T-helper 2 cell treated with Interferon-gamma antibody and Interleukin-4, amounts not matched to agents 5 μg/mL and 100 μg/mL, for 36 hours (primary cell): ENCODE measurements around the gene PLIN1.

Experiments
- DNase-seq: peaks from one replicate; pipeline ENCODE4 v3.0.0; 2021; ENCODE audit warnings: low spot score
- H3K27ac Mint-ChIP-seq: one replicate; pipeline ENCODE4 v1.8.0; 2021; ENCODE audit warnings: mild to moderate bottlenecking, mixed read lengths
- H3K27me3 Mint-ChIP-seq: one replicate; pipeline ENCODE4 v1.8.0; 2021; ENCODE audit warnings: low read depth, mixed read lengths
- H3K36me3 Mint-ChIP-seq: one replicate; pipeline ENCODE4 v1.8.0; 2021; ENCODE audit warnings: low read depth, mixed read lengths
- H3K4me1 Mint-ChIP-seq: one replicate; pipeline ENCODE4 v1.8.0; 2021; ENCODE audit warnings: low read depth, mixed read lengths
- H3K4me3 Mint-ChIP-seq: one replicate; pipeline ENCODE4 v1.8.0; 2022; ENCODE audit warnings: mild to moderate bottlenecking, moderate library complexity, mixed read lengths
- H3K9me3 Mint-ChIP-seq: one replicate; pipeline ENCODE4 v1.8.0; 2021; ENCODE audit warnings: mixed read lengths

PLIN1 gene

GRCh38 chr15:89653578-89653977, 25.6 kb downstream of the PLIN1 start:
- H3K27ac Mint-ChIP-seq = no peak overlapping the region
- H3K36me3 Mint-ChIP-seq = no peaks in the 10 kb centered on the region
- no peak overlapping the region for H3K4me3 Mint-ChIP-seq
- DNase-seq = no peak
- H3K9me3 Mint-ChIP-seq = no peaks in the 10 kb centered on the region
- H3K27me3 Mint-ChIP-seq = peaks cover 36% of the 10 kb centered on the region
- H3K4me1 Mint-ChIP-seq = peaks cover 14% of the 10 kb centered on the region

- Mint-ChIP-seq H3K36me3 (no peaks in the 10 kb centered on the region), H3K4me1 (peaks cover 14% of the 10 kb centered on the region), H3K27ac (no peak overlapping the region), H3K27me3 (peaks cover 35% of the 10 kb centered on the region), H3K4me3 (no peak overlapping the region), H3K9me3 (no peaks in the 10 kb centered on the region)
- no peak for DNase-seq
Observed at GRCh38 chr15:89652666-89653065, 26.5 kb downstream of the PLIN1 start.

GRCh38 chr15:89652131-89652530, 27.0 kb downstream of the PLIN1 start:
- no peak overlapping the region for H3K27ac Mint-ChIP-seq
- H3K27me3 Mint-ChIP-seq = peaks cover 31% of the 10 kb centered on the region
- no peaks in the 10 kb centered on the region for H3K36me3 Mint-ChIP-seq
- H3K4me1 Mint-ChIP-seq = peaks cover 15% of the 10 kb centered on the region
- no peaks in the 10 kb centered on the region for H3K9me3 Mint-ChIP-seq
- no peak overlapping the region for H3K4me3 Mint-ChIP-seq
- DNase-seq = no peak

- no peak overlapping the region for H3K27ac Mint-ChIP-seq
- no peaks in the 10 kb centered on the region for H3K9me3 Mint-ChIP-seq
- H3K27me3 Mint-ChIP-seq = peaks cover 15% of the 10 kb centered on the region
- no peak overlapping the region for H3K4me3 Mint-ChIP-seq
- no peaks in the 10 kb centered on the region for H3K36me3 Mint-ChIP-seq
- DNase-seq = no peak
- peaks cover 8% of the 10 kb centered on the region for H3K4me1 Mint-ChIP-seq
Observed at GRCh38 chr15:89649716-89650115, 29.5 kb downstream of the PLIN1 start.

- Mint-ChIP-seq H3K4me3 (no peak overlapping the region), H3K27me3 (peaks cover 9% of the 10 kb centered on the region), H3K9me3 (no peaks in the 10 kb centered on the region), H3K36me3 (no peaks in the 10 kb centered on the region), H3K4me1 (peaks cover 3% of the 10 kb centered on the region), H3K27ac (no peak overlapping the region)
- no peak for DNase-seq
Observed at GRCh38 chr15:89649013-89649625, 30.0 kb downstream of the PLIN1 start.

- Mint-ChIP-seq H3K4me3 (no peak overlapping the region), H3K9me3 (no peaks in the 10 kb centered on the region), H3K27me3 (peaks cover 4% of the 10 kb centered on the region), H3K36me3 (no peaks in the 10 kb centered on the region), H3K4me1 (peaks cover 3% of the 10 kb centered on the region), H3K27ac (no peak overlapping the region)
- DNase-seq = no peak
Observed at GRCh38 chr15:89648106-89649012, 30.8 kb downstream of the PLIN1 start.

- no peaks in the 10 kb centered on the region for H3K36me3 Mint-ChIP-seq
- DNase-seq = peak; percentile 61
- H3K27me3 Mint-ChIP-seq = no peaks in the 10 kb centered on the region
- H3K4me1 Mint-ChIP-seq = peaks cover 3% of the 10 kb centered on the region
- H3K9me3 Mint-ChIP-seq = no peaks in the 10 kb centered on the region
- no peak overlapping the region for H3K4me3 Mint-ChIP-seq
- H3K27ac Mint-ChIP-seq = no peak overlapping the region
Observed at GRCh38 chr15:89647191-89647851, 31.8 kb downstream of the PLIN1 start.

- Mint-ChIP-seq H3K4me1 (peaks cover 3% of the 10 kb centered on the region), H3K9me3 (no peaks in the 10 kb centered on the region), H3K36me3 (no peaks in the 10 kb centered on the region), H3K27me3 (no peaks in the 10 kb centered on the region), H3K27ac (no peak overlapping the region), H3K4me3 (no peak overlapping the region)
- DNase-seq = no peak
Observed at GRCh38 chr15:89646416-89647141, 32.6 kb downstream of the PLIN1 start.

- H3K27ac Mint-ChIP-seq = no peak overlapping the region
- H3K4me1 Mint-ChIP-seq = peaks cover 3% of the 10 kb centered on the region
- H3K9me3 Mint-ChIP-seq = no peaks in the 10 kb centered on the region
- no peak overlapping the region for H3K4me3 Mint-ChIP-seq
- H3K36me3 Mint-ChIP-seq = no peaks in the 10 kb centered on the region
- DNase-seq = no peak
- no peaks in the 10 kb centered on the region for H3K27me3 Mint-ChIP-seq
Observed at GRCh38 chr15:89645680-89646079, 33.5 kb downstream of the PLIN1 start.

- Mint-ChIP-seq H3K36me3 (no peaks in the 10 kb centered on the region), H3K27ac (no peak overlapping the region), H3K4me3 (no peak overlapping the region), H3K9me3 (no peaks in the 10 kb centered on the region), H3K4me1 (peaks cover 2% of the 10 kb centered on the region), H3K27me3 (no peaks in the 10 kb centered on the region)
- DNase-seq = no peak
Observed at GRCh38 chr15:89642106-89642505, 37.1 kb downstream of the PLIN1 start.

- DNase-seq = no peak
Observed at GRCh38 chr15:89641053-89641452, 38.1 kb downstream of the PLIN1 start.

GRCh38 chr15:89640245-89640644, 38.9 kb downstream of the PLIN1 start:
- H3K4me3 Mint-ChIP-seq = no peak overlapping the region
- H3K36me3 Mint-ChIP-seq = no peaks in the 10 kb centered on the region
- DNase-seq = no peak
- H3K27me3 Mint-ChIP-seq = no peaks in the 10 kb centered on the region
- no peaks in the 10 kb centered on the region for H3K4me1 Mint-ChIP-seq
- no peak overlapping the region for H3K27ac Mint-ChIP-seq
- peaks cover 3% of the 10 kb centered on the region for H3K9me3 Mint-ChIP-seq

More at GRCh38 chr15:89641053-89641452, 38.1 kb downstream of the PLIN1 start:
- H3K4me3 Mint-ChIP-seq = no peak overlapping the region
- no peaks in the 10 kb centered on the region for H3K9me3 Mint-ChIP-seq
- H3K36me3 Mint-ChIP-seq = no peaks in the 10 kb centered on the region
- no peaks in the 10 kb centered on the region for H3K4me1 Mint-ChIP-seq
- H3K27me3 Mint-ChIP-seq = no peaks in the 10 kb centered on the region
- no peak overlapping the region for H3K27ac Mint-ChIP-seq

GRCh38 chr15:89633585-89633984, 45.6 kb downstream of the PLIN1 start:
- H3K4me3 Mint-ChIP-seq = no peak overlapping the region
- H3K36me3 Mint-ChIP-seq = peaks cover 26% of the 10 kb centered on the region
- no peaks in the 10 kb centered on the region for H3K4me1 Mint-ChIP-seq
- no peak for DNase-seq
- peaks cover 9% of the 10 kb centered on the region for H3K9me3 Mint-ChIP-seq
- no peaks in the 10 kb centered on the region for H3K27me3 Mint-ChIP-seq
- no peak overlapping the region for H3K27ac Mint-ChIP-seq
